H9 (cell line): Measurements from ENCODE around the gene APOBEC2. TPM values are rescaled to one million over a fixed set of nuclear protein-coding genes. Genes with fewer than 3 reads are reported as not detected.
A peak's percentile ranks its signal among the peaks of the same experiment; 100 is the strongest.

Experiments
- DNase-seq: peaks from one replicate; pipeline ENCODE4 v3.0.0-alpha.2; 2017
- H2AFZ ChIP-seq: one replicate; pipeline ENCODE4 v1.6.1; 2013; ENCODE audit warnings: mild to moderate bottlenecking, low read length, control low read depth, moderate library complexity
- H2AK5ac ChIP-seq: 2 replicates; pipeline ENCODE4 v1.6.1; 2013; ENCODE audit warnings: low read length, control low read depth, mixed read lengths; ENCODE audit not compliant: insufficient read length
- H2BK120ac ChIP-seq: one replicate; pipeline ENCODE4 v1.6.1; 2013; ENCODE audit warnings: low read depth, mild to moderate bottlenecking, low read length, control low read depth, inconsistent platforms; ENCODE audit not compliant: poor library complexity, severe bottlenecking
- H2BK12ac ChIP-seq: 2 replicates; pipeline ENCODE4 v1.6.1; 2013; ENCODE audit warnings: low read length, control low read depth, mixed read lengths, low read depth; ENCODE audit not compliant: insufficient read length
- H2BK15ac ChIP-seq: 2 replicates; pipeline ENCODE4 v1.6.1; 2013; ENCODE audit warnings: low read depth, low read length, control low read depth
- H2BK20ac ChIP-seq: one replicate; pipeline ENCODE4 v1.6.1; 2013; ENCODE audit warnings: low read depth, mild to moderate bottlenecking, low read length, control low read depth, inconsistent platforms; ENCODE audit not compliant: poor library complexity, severe bottlenecking
- H2BK5ac ChIP-seq: 2 replicates; pipeline ENCODE4 v1.6.1; 2013; ENCODE audit warnings: low read length, control low read depth, mixed read lengths; ENCODE audit not compliant: insufficient read length
- H3K14ac ChIP-seq: 2 replicates; pipeline ENCODE4 v1.6.1; 2013; ENCODE audit warnings: low read length, control low read depth; ENCODE audit not compliant: insufficient read depth
- H3K18ac ChIP-seq: 2 replicates; pipeline ENCODE4 v1.6.1; 2013; ENCODE audit warnings: low read depth, mild to moderate bottlenecking, mixed read lengths, low read length, control low read depth; ENCODE audit not compliant: insufficient read length
- H3K23ac ChIP-seq: 2 replicates; pipeline ENCODE4 v1.6.1; 2013; ENCODE audit warnings: low read length, control low read depth, mixed read lengths, low read depth; ENCODE audit not compliant: insufficient read length
- H3K23me2 ChIP-seq: 2 replicates; pipeline ENCODE4 v1.6.1; 2013; ENCODE audit warnings: low read depth, mild to moderate bottlenecking, mixed read lengths, low read length, control low read depth; ENCODE audit not compliant: insufficient read length, poor library complexity, severe bottlenecking
- H3K27ac ChIP-seq: 2 replicates; pipeline ENCODE4 v1.5.1; 2013; ENCODE audit warnings: low read length, control low read depth, mixed read lengths, low read depth; ENCODE audit not compliant: insufficient read length
- H3K27me3 ChIP-seq: 2 replicates; pipeline ENCODE4 v1.6.1; 2013; ENCODE audit warnings: low read length, control low read depth, inconsistent platforms; ENCODE audit not compliant: insufficient read depth
- H3K4ac ChIP-seq: 2 replicates; pipeline ENCODE4 v1.6.1; 2013; ENCODE audit warnings: low read depth, mild to moderate bottlenecking, control low read depth, inconsistent platforms, low read length, moderate library complexity
- H3K4me1 ChIP-seq: 2 replicates; pipeline ENCODE4 v1.6.1; 2013; ENCODE audit warnings: low read length, control low read depth, inconsistent platforms; ENCODE audit not compliant: insufficient read depth
- H3K4me2 ChIP-seq: 2 replicates; pipeline ENCODE4 v1.6.1; 2013; ENCODE audit warnings: low read length, control low read depth, mixed read lengths; ENCODE audit not compliant: insufficient read length, insufficient read depth
- H3K56ac ChIP-seq: 2 replicates; pipeline ENCODE4 v1.6.1; 2013; ENCODE audit warnings: low read depth, mild to moderate bottlenecking, mixed read lengths, low read length, control low read depth; ENCODE audit not compliant: insufficient read length
- H3K79me1 ChIP-seq: 2 replicates; pipeline ENCODE4 v1.6.1; 2013; ENCODE audit warnings: low read depth, mild to moderate bottlenecking, moderate library complexity, low read length, control low read depth, inconsistent platforms; ENCODE audit not compliant: insufficient read depth, poor library complexity, severe bottlenecking
- H3K79me2 ChIP-seq: 2 replicates; pipeline ENCODE4 v1.6.1; 2013; ENCODE audit warnings: low read length, control low read depth, inconsistent platforms; ENCODE audit not compliant: insufficient read depth
- H3K9ac ChIP-seq: 2 replicates; pipeline ENCODE4 v1.6.1; 2013; ENCODE audit warnings: low read length, control low read depth, mixed read lengths; ENCODE audit not compliant: insufficient read length; ENCODE audit errors: extremely low read depth
- H3K9me3 ChIP-seq: one replicate; pipeline ENCODE4 v1.6.1; 2013; ENCODE audit warnings: low read depth, low read length, inconsistent platforms; ENCODE audit not compliant: control insufficient read depth
- H3T11ph ChIP-seq: one replicate; pipeline ENCODE4 v1.6.1; 2013; ENCODE audit warnings: mild to moderate bottlenecking, low read length, control low read depth, inconsistent platforms
- H4K20me1 ChIP-seq: one replicate; pipeline ENCODE4 v1.6.1; 2013; ENCODE audit not compliant: control insufficient read depth, insufficient read length, insufficient read depth
- H4K5ac ChIP-seq: 2 replicates; pipeline ENCODE4 v1.6.1; 2013; ENCODE audit warnings: low read depth, mild to moderate bottlenecking, mixed read lengths, low read length, control low read depth; ENCODE audit not compliant: insufficient read length
- H4K8ac ChIP-seq: replicated peaks from 2 replicates; pipeline ENCODE4 v1.6.1; 2013; ENCODE audit warnings: low read length, control low read depth, mixed read lengths, low read depth; ENCODE audit not compliant: insufficient read length
- H4K91ac ChIP-seq: 2 replicates; pipeline ENCODE4 v1.6.1; 2013; ENCODE audit warnings: low read depth, mild to moderate bottlenecking, moderate library complexity, mixed read lengths, low read length, control low read depth; ENCODE audit not compliant: insufficient read length
- H3K27ac Mint-ChIP-seq, 3 experiments: 2 replicates in 2 of 3; 3 replicates in 1 of 3; pipeline ENCODE4 v1.8.0; 2020 to 2021; ENCODE audit warnings: mixed read lengths in 3 of 3, mild to moderate bottlenecking in 1 of 3, moderate library complexity in 1 of 3
- H3K27me3 Mint-ChIP-seq: 2 replicates; pipeline ENCODE4 v1.8.0; 2021; ENCODE audit warnings: low read depth, mild to moderate bottlenecking, moderate library complexity, mixed read lengths
- H3K36me3 Mint-ChIP-seq, 3 experiments: 2 replicates in 2 of 3; 3 replicates in 1 of 3; pipeline ENCODE4 v1.8.0; 2020 to 2021; ENCODE audit warnings: low read depth in 3 of 3, mixed read lengths in 3 of 3; ENCODE audit not compliant: insufficient read depth in 1 of 3
- H3K4me1 Mint-ChIP-seq, 2 experiments: 2 replicates each; pipeline ENCODE4 v1.8.0; 2020; ENCODE audit warnings: mixed read lengths in 2 of 2
- H3K4me3 Mint-ChIP-seq, 2 experiments: 2 replicates in 1 of 2; 3 replicates in 1 of 2; pipeline ENCODE4 v1.8.0; 2020 to 2021; ENCODE audit warnings: mild to moderate bottlenecking in 2 of 2, mixed read lengths in 2 of 2, moderate library complexity in 1 of 2
- H3K9me3 Mint-ChIP-seq, 2 experiments: 2 replicates in 1 of 2; 3 replicates in 1 of 2; pipeline ENCODE4 v1.8.0; 2020; ENCODE audit warnings: mild to moderate bottlenecking in 2 of 2, mixed read lengths in 2 of 2, moderate library complexity in 1 of 2
- CTCF ChIP-seq: fragments of 200-600 bp; sonication (generic); conservative IDR thresholded peaks from 3 replicates; pipeline ENCODE4 v1.8.0; 2021; ENCODE audit warnings: antibody characterized with exemption, mild to moderate bottlenecking
- WGBS: extraction: QIAGEN DNeasy Blood & Tissue Kit; methylation state at CpG from one replicate; pipeline ENCODE4 v1.1.7; 2013; ENCODE audit warnings: missing lambda C conversion rate, low lambda C conversion rate, mixed read lengths; ENCODE audit not compliant: insufficient read length; ENCODE audit errors: extremely low coverage; 5-methylcytosine and 5-hydroxymethylcytosine counted together
- total RNA-seq: library from RNA; stranded (reverse); gene quantifications from 2 replicates; pipeline ENCODE4 v1.2.1, GENCODE V29; 2021

The APOBEC2 gene
- total RNA-seq, 1 experiment from 2014 or later = not detected

- H3K4me3 Mint-ChIP-seq = no peak overlapping the region
Measured at GRCh38 chr6:41061196-41061726, 8.3 kb downstream of the APOBEC2 start.

More at GRCh38 chr6:41061196-41061726, 8.3 kb downstream of the APOBEC2 start:
- no peak overlapping the region for H2AK5ac ChIP-seq
- H3K14ac ChIP-seq = no peak overlapping the region
- no peak overlapping the region for H2BK12ac ChIP-seq
- no peak overlapping the region for H4K5ac ChIP-seq
- no peak overlapping the region for H2AFZ ChIP-seq
- Mint-ChIP-seq H3K36me3 (peaks cover 2 to 24% (median 11%) of the 10 kb centered on the region in 3 experiments; a peak in 5 of 7 replicates), H3K9me3 (no peaks in the 10 kb centered on the region), H3K4me1 (peaks cover 9 to 15% of the 10 kb centered on the region in 2 experiments), H3K27me3 (no peaks in the 10 kb centered on the region), H3K27ac (no peak overlapping the region; a peak in 2 of 7 replicates)
- H2BK5ac ChIP-seq = no peak overlapping the region
- DNase-seq = no peak
- H2BK15ac ChIP-seq = no peak overlapping the region
- H3K79me1 ChIP-seq = no peaks in the 10 kb centered on the region
- no peaks in the 10 kb centered on the region for H3K79me2 ChIP-seq
- no peak overlapping the region for H4K91ac ChIP-seq
- no peaks in the 10 kb centered on the region for H3K27me3 ChIP-seq
- no peak overlapping the region for H3T11ph ChIP-seq
- no peak overlapping the region for H3K18ac ChIP-seq
- no peak overlapping the region for H3K9ac ChIP-seq
- H4K20me1 ChIP-seq = no peaks in the 10 kb centered on the region
- peak overlapping the region; percentile 27 for H2BK20ac ChIP-seq
- no peak overlapping the region for H2BK120ac ChIP-seq
- H3K23ac ChIP-seq = no peak overlapping the region
- no CpG with 5 or more reads among the region's 13 CpGs for WGBS
- H4K8ac ChIP-seq = no peak overlapping the region
- H3K23me2 ChIP-seq = no peaks in the 10 kb centered on the region
- no peak overlapping the region for H3K4me2 ChIP-seq
- no peak overlapping the region for H3K56ac ChIP-seq
- no peak overlapping the region for H3K4ac ChIP-seq
- no peaks in the 10 kb centered on the region for H3K9me3 ChIP-seq
- TF ChIP-seq CTCF = no peak
- 0 out of 2 replicates have a peak, but pooled peaks cover 5% of the 10 kb centered on the region for H3K4me1 ChIP-seq
- no peak overlapping the region for H3K27ac ChIP-seq
